Endometrium (tissue), 2 donors: ENCODE data around the gene DHRS11.
"Not testable (repeated sequence)": the region's sequence is repeated elsewhere in the genome, so short reads cannot be mapped to it uniquely, and the experiment has no call there.

Experiments
- FAIRE-seq: peaks from 2 replicates; lab custom pipeline; 2012; peaks lifted over from hg19 to GRCh38; lab: Jason Lieb, UNC
- donor health status: control.
- donor health status: control.

DHRS11 gene

GRCh38 chr17:36593656-36594316 is 2.1 kb downstream of the DHRS11 start:
- no peak for FAIRE-seq

- no peak for FAIRE-seq
These were observed 3.1 kb downstream of the DHRS11 start for GRCh38 chr17:36594626-36595401.

GRCh38 chr17:36597226-36597625 is 5.5 kb downstream of the DHRS11 start:
- no peak for FAIRE-seq

GRCh38 chr17:36597866-36598777 is 6.4 kb downstream of the DHRS11 start:
- FAIRE-seq, result no peak

- FAIRE-seq, result no peak
These were observed 7.3 kb downstream of the DHRS11 start for GRCh38 chr17:36598951-36599401.

GRCh38 chr17:36599546-36600250 is 8.0 kb downstream of the DHRS11 start:
- no peak for FAIRE-seq

GRCh38 chr17:36600465-36600864 is 8.8 kb downstream of the DHRS11 start:
- FAIRE-seq, result no peak

- no peak for FAIRE-seq
These were observed 9.2 kb downstream of the DHRS11 start for GRCh38 chr17:36600936-36601302.

GRCh38 chr17:36601303-36602029 is 9.8 kb downstream of the DHRS11 start, which contains the start of gene MRM1:
TSS of gene MRM1 (plus strand) at chr17:36601583. CDS start at chr17:36601811, 228 bp downstream.
- FAIRE-seq, result no peak

GRCh38 chr17:36602030-36602748 is 10.5 kb downstream of the DHRS11 start:
- FAIRE-seq, result no peak

- FAIRE-seq, result no peak
These were observed 11.3 kb downstream of the DHRS11 start for GRCh38 chr17:36602924-36603384.

- not testable (repeated sequence) for FAIRE-seq
These were observed 13.3 kb downstream of the DHRS11 start for GRCh38 chr17:36605028-36605427.

GRCh38 chr17:36608280-36608679 is 16.6 kb downstream of the DHRS11 start:
- FAIRE-seq, result no peak

GRCh38 chr17:36608794-36609497 is 17.3 kb downstream of the DHRS11 start:
- FAIRE-seq, result no peak

- no peak for FAIRE-seq
These were observed 17.8 kb downstream of the DHRS11 start for GRCh38 chr17:36609498-36609862.

- FAIRE-seq, result no peak
These were observed 18.8 kb downstream of the DHRS11 start for GRCh38 chr17:36610474-36610873.

GRCh38 chr17:36611345-36612072 is 19.8 kb downstream of the DHRS11 start:
- no peak for FAIRE-seq

- no peak for FAIRE-seq
These were observed 20.6 kb downstream of the DHRS11 start for GRCh38 chr17:36612323-36612722.

- no peak for FAIRE-seq
These were observed 21.5 kb downstream of the DHRS11 start for GRCh38 chr17:36613155-36613554.
